ENCODE data around the gene MFF.

The MFF gene

DNA sequence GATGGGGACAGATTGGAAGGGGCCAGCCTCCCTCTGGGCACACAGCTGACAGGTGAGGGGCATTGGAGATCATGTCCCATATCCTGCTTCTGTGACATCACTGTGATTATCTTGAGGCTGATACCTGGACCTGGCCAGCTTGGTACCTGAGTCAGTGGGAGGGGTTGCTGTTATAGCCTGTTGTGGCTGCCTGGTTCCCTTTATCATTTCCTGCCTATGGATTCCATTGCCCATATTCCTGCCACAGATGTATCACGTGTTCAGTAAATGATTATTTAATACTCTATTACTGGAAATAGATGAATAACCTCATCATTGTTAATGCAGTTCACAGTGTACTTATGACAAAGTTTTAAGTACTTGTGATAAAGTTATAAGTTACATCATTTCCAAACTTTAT lies 70.5 kb downstream of the MFF start:
- TF ChIP-seq, protein P1, sequence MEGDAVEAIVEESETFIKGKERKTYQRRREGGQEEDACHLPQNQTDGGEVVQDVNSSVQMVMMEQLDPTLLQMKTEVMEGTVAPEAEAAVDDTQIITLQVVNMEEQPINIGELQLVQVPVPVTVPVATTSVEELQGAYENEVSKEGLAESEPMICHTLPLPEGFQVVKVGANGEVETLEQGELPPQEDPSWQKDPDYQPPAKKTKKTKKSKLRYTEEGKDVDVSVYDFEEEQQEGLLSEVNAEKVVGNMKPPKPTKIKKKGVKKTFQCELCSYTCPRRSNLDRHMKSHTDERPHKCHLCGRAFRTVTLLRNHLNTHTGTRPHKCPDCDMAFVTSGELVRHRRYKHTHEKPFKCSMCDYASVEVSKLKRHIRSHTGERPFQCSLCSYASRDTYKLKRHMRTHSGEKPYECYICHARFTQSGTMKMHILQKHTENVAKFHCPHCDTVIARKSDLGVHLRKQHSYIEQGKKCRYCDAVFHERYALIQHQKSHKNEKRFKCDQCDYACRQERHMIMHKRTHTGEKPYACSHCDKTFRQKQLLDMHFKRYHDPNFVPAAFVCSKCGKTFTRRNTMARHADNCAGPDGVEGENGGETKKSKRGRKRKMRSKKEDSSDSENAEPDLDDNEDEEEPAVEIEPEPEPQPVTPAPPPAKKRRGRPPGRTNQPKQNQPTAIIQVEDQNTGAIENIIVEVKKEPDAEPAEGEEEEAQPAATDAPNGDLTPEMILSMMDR (IDR thresholded peaks at IDR 0.05; ENCODE audit: insufficient read depth, low read depth, low read length, missing control alignments), result no peak
- peak; percentile 86 for DNase-seq (ENCODE audit: low read depth)

DNA sequence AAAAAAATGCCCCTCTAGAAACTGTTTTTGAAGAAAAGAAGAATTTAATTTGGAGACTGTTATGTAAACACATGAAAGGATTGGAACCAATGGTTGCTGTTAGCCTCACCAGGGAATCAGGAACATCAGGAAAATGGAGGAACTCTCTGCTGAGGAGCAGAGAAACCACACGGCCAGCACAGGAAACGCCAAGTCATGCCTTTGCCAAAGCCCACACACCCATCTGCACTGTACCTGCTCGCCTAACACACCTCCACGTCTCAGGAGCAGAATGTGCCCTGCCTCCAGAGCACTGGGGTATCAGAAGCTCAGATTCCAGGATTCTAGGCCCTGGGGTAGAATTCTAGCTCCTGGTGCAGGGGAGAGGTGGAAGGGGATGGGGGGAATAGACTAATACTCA lies 72.5 kb downstream of the MFF start:
- peak; percentile 56 for DNase-seq (ENCODE audit: low read depth)
- no peak overlapping the region for H3K4me3 ChIP-seq (ENCODE audit: low read length)
- TF ChIP-seq, protein P1 (IDR thresholded peaks at IDR 0.05; ENCODE audit: insufficient read depth, low read depth, low read length, missing control alignments), result no peak

More for the DNA sequence above, 70.5 kb downstream of the MFF start:
- no peak overlapping the region for H3K4me3 ChIP-seq (ENCODE audit: low read length)

DNA sequence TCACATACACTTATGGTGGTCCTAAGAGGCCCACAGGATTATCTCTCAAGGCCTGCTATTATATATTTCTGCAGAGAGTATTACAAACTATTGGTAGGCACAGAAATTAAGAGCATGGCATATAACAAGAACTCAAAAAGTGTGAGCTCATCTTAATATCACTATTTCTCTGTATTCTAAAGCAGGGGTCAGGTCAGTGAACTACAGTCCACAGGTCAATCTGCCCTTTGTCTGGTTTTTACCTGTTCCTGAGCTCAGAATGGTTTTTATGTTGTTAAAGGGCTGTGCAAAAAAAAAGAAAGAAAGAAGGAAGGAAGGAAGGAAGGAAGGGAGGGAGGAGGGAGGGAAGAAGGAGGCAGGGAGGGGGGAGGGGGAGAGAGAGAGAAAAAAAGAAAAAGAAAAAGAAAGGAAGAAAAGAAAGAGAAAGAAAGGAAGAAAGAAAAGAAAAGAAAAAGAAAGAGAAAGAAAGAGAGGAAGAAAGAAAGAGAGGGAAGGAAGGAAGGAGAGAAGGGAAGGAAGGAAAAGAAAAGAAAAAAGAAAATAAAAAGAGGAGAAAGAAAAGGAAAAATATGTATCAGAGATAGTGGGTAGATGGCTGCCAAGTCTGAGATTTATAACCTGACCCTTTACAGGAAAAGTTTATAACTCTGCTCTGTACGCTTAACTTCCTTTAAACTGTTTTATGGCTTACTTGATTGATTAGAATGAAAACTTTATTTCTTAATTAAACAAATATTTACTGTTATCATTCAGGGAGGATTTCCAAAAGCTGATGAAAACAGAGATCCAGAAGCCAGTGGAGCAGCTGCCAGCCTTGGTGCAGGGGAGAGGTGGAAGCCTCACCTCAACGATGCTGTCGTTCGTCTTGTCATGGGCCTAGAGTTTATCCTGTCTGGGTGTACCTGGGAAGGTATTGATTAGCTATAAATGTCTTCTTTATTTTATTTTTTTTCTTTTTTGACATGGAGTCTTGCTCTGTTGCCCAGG lies 73.9 kb downstream of the MFF start:
- no peak for DNase-seq (ENCODE audit: low read depth)
- no peak overlapping the region for H3K4me3 ChIP-seq (ENCODE audit: low read length)
- TF ChIP-seq, protein P1 (IDR thresholded peaks at IDR 0.05; ENCODE audit: insufficient read depth, low read depth, low read length, missing control alignments), result no peak

DNA sequence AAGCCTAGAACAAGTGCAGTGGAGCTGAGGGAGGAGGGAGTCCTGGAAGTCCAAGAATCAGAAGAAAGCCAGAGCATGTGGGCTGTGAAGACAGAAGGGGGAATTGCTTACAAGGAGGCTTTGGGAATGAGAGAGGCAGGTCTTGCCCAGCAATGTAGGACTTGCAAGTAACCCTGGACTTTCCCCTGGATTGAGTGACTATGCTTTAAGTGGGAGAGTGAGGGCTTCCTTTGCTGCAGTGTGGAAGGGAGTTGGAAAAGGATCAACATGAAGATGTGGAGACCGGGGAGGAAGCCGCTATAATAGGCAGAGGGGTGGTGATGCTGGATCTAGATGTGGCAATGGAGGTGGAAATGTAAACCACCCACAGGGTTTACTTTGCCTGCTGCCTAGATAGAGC lies 76.5 kb downstream of the MFF start:
- DNase-seq (ENCODE audit: low read depth), result peak; percentile 15
- TF ChIP-seq, protein P1 (IDR thresholded peaks at IDR 0.05; ENCODE audit: insufficient read depth, low read depth, low read length, missing control alignments), result no peak
- H3K4me3 ChIP-seq (ENCODE audit: low read length), result no peak overlapping the region

DNA sequence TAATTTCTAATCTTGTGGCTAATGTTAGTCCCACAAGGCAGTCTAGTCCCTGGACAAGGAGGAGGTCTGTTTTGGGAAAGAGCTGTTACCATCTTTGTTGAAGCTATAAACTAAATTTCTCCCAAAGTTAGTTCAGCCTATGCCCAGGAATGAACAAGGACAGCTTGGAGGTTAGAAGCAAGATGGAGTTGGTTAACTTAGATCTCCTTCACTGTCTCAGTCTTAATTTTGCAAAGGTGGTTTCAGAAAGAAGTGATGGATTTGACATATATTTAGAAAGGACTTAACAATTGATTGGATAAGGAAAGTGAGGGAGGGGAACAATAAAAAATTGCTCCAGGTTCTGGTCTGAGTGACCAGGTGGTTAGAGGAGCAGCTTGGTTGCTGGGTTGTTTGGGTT lies 77.3 kb downstream of the MFF start:
- H3K4me3 ChIP-seq (ENCODE audit: low read length), result no peak overlapping the region
- no peak for DNase-seq (ENCODE audit: low read depth)
- TF ChIP-seq, protein P1 (IDR thresholded peaks at IDR 0.05; ENCODE audit: insufficient read depth, low read depth, low read length, missing control alignments), result no peak

DNA sequence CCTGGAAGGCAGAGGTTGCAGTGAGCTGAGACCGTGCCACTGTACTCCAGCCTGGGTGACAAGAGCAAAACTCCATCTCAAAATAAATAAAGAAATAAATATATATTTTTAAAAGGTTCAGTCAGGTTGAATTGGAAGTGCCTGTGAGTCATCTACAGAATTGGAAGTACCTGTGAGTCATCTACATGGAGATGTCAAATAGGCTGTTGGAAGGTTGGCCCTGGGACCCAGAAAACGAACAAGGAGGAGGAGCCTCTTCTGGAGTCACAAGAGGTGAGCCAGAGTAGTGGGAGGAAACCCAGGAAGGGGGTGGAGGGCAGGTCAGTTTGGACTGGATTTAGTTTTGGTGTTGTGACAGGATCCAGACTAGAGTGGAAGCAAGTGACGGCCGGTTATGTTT lies 77.9 kb downstream of the MFF start:
- DNase-seq (ENCODE audit: low read depth), result peak; percentile 64
- TF ChIP-seq, protein P1 (IDR thresholded peaks at IDR 0.05; ENCODE audit: insufficient read depth, low read depth, low read length, missing control alignments), result no peak
- H3K4me3 ChIP-seq (ENCODE audit: low read length), result no peak overlapping the region

Measured in epithelial cell of esophagus (primary cell).